Trophoblast cell (in vitro differentiated cells and primary cell): ENCODE measurements around the gene UBQLNL. TPM values are rescaled to one million over a fixed set of nuclear protein-coding genes. Genes with fewer than 3 reads are reported as not detected.

Experiments
- DNase-seq, 2 donors: peaks; one replicate each; pipeline ENCODE4 v3.0.0-alpha.2; 2016
- H2AFZ ChIP-seq: 2 replicates; pipeline ENCODE4 v1.6.1; 2013; ENCODE audit warnings: low read length, moderate library complexity, mild to moderate bottlenecking; ENCODE audit not compliant: insufficient read depth, poor library complexity
- H2AK5ac ChIP-seq: 2 replicates; pipeline ENCODE4 v1.6.1; 2013; ENCODE audit warnings: mild to moderate bottlenecking, low read length
- H2BK120ac ChIP-seq: 2 replicates; pipeline ENCODE4 v1.6.1; 2013; ENCODE audit warnings: low read length, mild to moderate bottlenecking, moderate library complexity; ENCODE audit not compliant: insufficient read depth, poor library complexity
- H2BK12ac ChIP-seq: 2 replicates; pipeline ENCODE4 v1.6.1; 2013; ENCODE audit warnings: mild to moderate bottlenecking, low read length, moderate library complexity
- H2BK5ac ChIP-seq: 2 replicates; pipeline ENCODE4 v1.6.1; 2013; ENCODE audit warnings: low read length, low read depth, moderate library complexity, mild to moderate bottlenecking; ENCODE audit not compliant: poor library complexity
- H3K14ac ChIP-seq: 2 replicates; pipeline ENCODE4 v1.6.1; 2013; ENCODE audit warnings: mild to moderate bottlenecking, low read length
- H3K18ac ChIP-seq: 2 replicates; pipeline ENCODE4 v1.6.1; 2013; ENCODE audit warnings: mild to moderate bottlenecking, low read length
- H3K23ac ChIP-seq: 2 replicates; pipeline ENCODE4 v1.6.1; 2013; ENCODE audit warnings: low read length
- H3K27ac ChIP-seq: 2 replicates; pipeline ENCODE4 v1.5.1; 2013; ENCODE audit warnings: low read depth, mild to moderate bottlenecking, inconsistent platforms, low read length, moderate library complexity
- H3K27me3 ChIP-seq: 2 replicates; pipeline ENCODE4 v1.6.1; 2013; ENCODE audit warnings: inconsistent platforms, mild to moderate bottlenecking, low read length, moderate library complexity; ENCODE audit not compliant: insufficient read depth
- H3K36me3 ChIP-seq, 2 experiments: 1 replicate in 1 of 2; 2 replicates in 1 of 2; pipeline ENCODE4 v1.6.1; 2013; ENCODE audit warnings: low read length in 2 of 2, mild to moderate bottlenecking in 2 of 2, moderate library complexity in 1 of 2; ENCODE audit not compliant: insufficient read depth in 2 of 2, control insufficient read depth in 1 of 2
- H3K4ac ChIP-seq: 2 replicates; pipeline ENCODE4 v1.6.1; 2013; ENCODE audit warnings: low read depth, mild to moderate bottlenecking, low read length, moderate library complexity
- H3K4me1 ChIP-seq, 2 experiments: 1 replicate in 1 of 2; 2 replicates in 1 of 2; pipeline ENCODE4 v1.6.1; 2013; ENCODE audit warnings: low read length in 2 of 2, mild to moderate bottlenecking in 2 of 2, moderate library complexity in 1 of 2; ENCODE audit not compliant: insufficient read depth in 2 of 2, control insufficient read depth in 1 of 2
- H3K4me2 ChIP-seq: 2 replicates; pipeline ENCODE4 v1.6.1; 2013; ENCODE audit warnings: inconsistent platforms, mild to moderate bottlenecking, low read length, moderate library complexity
- H3K4me3 ChIP-seq: 2 replicates; pipeline ENCODE4 v1.5.1; 2013; ENCODE audit warnings: mild to moderate bottlenecking, low read depth, low read length, inconsistent platforms
- H3K79me1 ChIP-seq: one replicate; pipeline ENCODE4 v1.6.1; 2013; ENCODE audit warnings: low read length
- H3K79me2 ChIP-seq: 2 replicates; pipeline ENCODE4 v1.6.1; 2013; ENCODE audit warnings: low read length, mild to moderate bottlenecking; ENCODE audit not compliant: control insufficient read depth, insufficient read depth, poor library complexity
- H3K9ac ChIP-seq: 2 replicates; pipeline ENCODE4 v1.6.1; 2013; ENCODE audit warnings: mild to moderate bottlenecking, low read length
- H3K9me3 ChIP-seq: 2 replicates; pipeline ENCODE4 v1.6.1; 2013; ENCODE audit warnings: low read depth, mild to moderate bottlenecking, control low read depth, inconsistent platforms, low read length; ENCODE audit not compliant: insufficient read depth
- H4K12ac ChIP-seq: 2 replicates; pipeline ENCODE4 v1.6.1; 2013; ENCODE audit warnings: low read depth, mild to moderate bottlenecking, low read length, moderate library complexity
- H4K8ac ChIP-seq: 2 replicates; pipeline ENCODE4 v1.6.1; 2013; ENCODE audit warnings: low read depth, mild to moderate bottlenecking, low read length, moderate library complexity
- H4K91ac ChIP-seq: one replicate; pipeline ENCODE4 v1.6.1; 2013; ENCODE audit warnings: low read depth, mild to moderate bottlenecking, low read length, moderate library complexity
- WGBS: extraction: QIAGEN DNeasy Blood & Tissue Kit; methylation state at CpG from one replicate; pipeline ENCODE4 v1.1.7; 2013; ENCODE audit warnings: missing lambda C conversion rate; ENCODE audit not compliant: insufficient read length, insufficient coverage; ENCODE audit errors: extremely low coverage; 5-methylcytosine and 5-hydroxymethylcytosine counted together
- polyA plus RNA-seq: library from polyadenylated mRNA; stranded (reverse); fragments of 200-250 nt; gene quantifications from 2 replicates; pipeline ENCODE4 v1.2.3, GENCODE V29; 2013

The UBQLNL gene
- 0.04 and 0.07 TPM in 2 replicates for polyA plus RNA-seq

GRCh38 chr11:5516599-5516998 lies at the start of gene UBQLNL:
TSS of gene UBQLNL (minus strand) at chr11:5516699. CDS start at chr11:5516441, 258 bp downstream.
- no peak within 1 kb of the TSS for H4K12ac ChIP-seq
- H4K91ac ChIP-seq = no peak within 1 kb of the TSS
- H3K36me3 ChIP-seq = no peaks in the 10 kb centered on the region
- H2BK12ac ChIP-seq = no peak within 1 kb of the TSS
- H3K9ac ChIP-seq = no peak within 1 kb of the TSS
- no peaks in the 10 kb centered on the region for H3K79me1 ChIP-seq
- no peak within 1 kb of the TSS for H3K4me3 ChIP-seq
- H3K27me3 ChIP-seq = no peaks in the 10 kb centered on the region
- H3K14ac ChIP-seq = no peak within 1 kb of the TSS
- DNase-seq = no peak
- no peak within 1 kb of the TSS for H3K23ac ChIP-seq
- H3K4me1 ChIP-seq = no peaks in the 10 kb centered on the region
- H3K79me2 ChIP-seq = no peaks in the 10 kb centered on the region
- WGBS = no CpG with 5 or more reads among the region's 2 CpGs
- H2AFZ ChIP-seq = no peak within 1 kb of the TSS
- no peak within 1 kb of the TSS for H3K4me2 ChIP-seq
- H2BK5ac ChIP-seq = no peak within 1 kb of the TSS
- H3K18ac ChIP-seq = no peak within 1 kb of the TSS
- no peak within 1 kb of the TSS for H3K27ac ChIP-seq
- H3K9me3 ChIP-seq = no peaks in the 10 kb centered on the region
- H4K8ac ChIP-seq = no peak within 1 kb of the TSS
- no peak within 1 kb of the TSS for H2AK5ac ChIP-seq
- no peak within 1 kb of the TSS for H3K4ac ChIP-seq
- no peak within 1 kb of the TSS for H2BK120ac ChIP-seq

- H3K27ac ChIP-seq = no peak overlapping the region
- no peaks in the 10 kb centered on the region for H3K36me3 ChIP-seq
- H3K14ac ChIP-seq = no peak overlapping the region
- WGBS = no CpG with 5 or more reads among the region's 1 CpG
- DNase-seq = peak in 1 of 2 donors; percentile 47
- no peaks in the 10 kb centered on the region for H3K4me1 ChIP-seq
- H4K12ac ChIP-seq = no peak overlapping the region
- H2BK12ac ChIP-seq = no peak overlapping the region
- H2AFZ ChIP-seq = no peak overlapping the region
- no peak overlapping the region for H2BK5ac ChIP-seq
- H4K91ac ChIP-seq = no peak overlapping the region
- H3K79me1 ChIP-seq = no peaks in the 10 kb centered on the region
- H2BK120ac ChIP-seq = no peak overlapping the region
- H3K9ac ChIP-seq = no peak overlapping the region
- no peaks in the 10 kb centered on the region for H3K9me3 ChIP-seq
- H3K18ac ChIP-seq = no peak overlapping the region
- no peak overlapping the region for H3K4me3 ChIP-seq
- no peak overlapping the region for H3K4ac ChIP-seq
- no peak overlapping the region for H3K23ac ChIP-seq
- no peaks in the 10 kb centered on the region for H3K79me2 ChIP-seq
- no peak overlapping the region for H2AK5ac ChIP-seq
- no peaks in the 10 kb centered on the region for H3K27me3 ChIP-seq
- no peak overlapping the region for H4K8ac ChIP-seq
- H3K4me2 ChIP-seq = no peak overlapping the region
Measured at GRCh38 chr11:5564259-5565019, 47.9 kb upstream of the UBQLNL start.

- H3K27ac ChIP-seq = no peak overlapping the region
- WGBS = no CpG with 5 or more reads among the region's 3 CpGs
- no peak overlapping the region for H2BK12ac ChIP-seq
- no peak overlapping the region for H3K4ac ChIP-seq
- no peaks in the 10 kb centered on the region for H3K9me3 ChIP-seq
- no peak overlapping the region for H3K4me2 ChIP-seq
- no peak overlapping the region for H4K8ac ChIP-seq
- no peaks in the 10 kb centered on the region for H3K36me3 ChIP-seq
- H3K4me3 ChIP-seq = no peak overlapping the region
- no peaks in the 10 kb centered on the region for H3K79me2 ChIP-seq
- no peak overlapping the region for H4K12ac ChIP-seq
- H3K4me1 ChIP-seq = no peaks in the 10 kb centered on the region
- H2BK120ac ChIP-seq = no peak overlapping the region
- DNase-seq = peak in 1 of 2 donors; percentile 12
- H2AFZ ChIP-seq = no peak overlapping the region
- no peak overlapping the region for H3K14ac ChIP-seq
- no peak overlapping the region for H2BK5ac ChIP-seq
- no peak overlapping the region for H3K23ac ChIP-seq
- no peak overlapping the region for H4K91ac ChIP-seq
- no peak overlapping the region for H2AK5ac ChIP-seq
- no peaks in the 10 kb centered on the region for H3K79me1 ChIP-seq
- no peak overlapping the region for H3K9ac ChIP-seq
- H3K27me3 ChIP-seq = no peaks in the 10 kb centered on the region
- H3K18ac ChIP-seq = no peak overlapping the region
Measured at GRCh38 chr11:5557751-5558150, 41.3 kb upstream of the UBQLNL start.

GRCh38 chr11:5556596-5557188 lies 40.2 kb upstream of the UBQLNL start:
- H2BK120ac ChIP-seq = no peak overlapping the region
- H2AFZ ChIP-seq = no peak overlapping the region
- no peaks in the 10 kb centered on the region for H3K9me3 ChIP-seq
- no peak for DNase-seq
- H4K91ac ChIP-seq = no peak overlapping the region
- H2BK12ac ChIP-seq = no peak overlapping the region
- H3K9ac ChIP-seq = no peak overlapping the region
- no peak overlapping the region for H4K8ac ChIP-seq
- no peak overlapping the region for H3K18ac ChIP-seq
- H3K4me2 ChIP-seq = no peak overlapping the region
- no peak overlapping the region for H3K27ac ChIP-seq
- no peak overlapping the region for H3K4me3 ChIP-seq
- no peaks in the 10 kb centered on the region for H3K79me1 ChIP-seq
- no peak overlapping the region for H3K23ac ChIP-seq
- H3K14ac ChIP-seq = no peak overlapping the region
- H3K27me3 ChIP-seq = no peaks in the 10 kb centered on the region
- H2AK5ac ChIP-seq = no peak overlapping the region
- no peaks in the 10 kb centered on the region for H3K4me1 ChIP-seq
- H4K12ac ChIP-seq = no peak overlapping the region
- no peaks in the 10 kb centered on the region for H3K79me2 ChIP-seq
- no peak overlapping the region for H2BK5ac ChIP-seq
- H3K36me3 ChIP-seq = no peaks in the 10 kb centered on the region
- H3K4ac ChIP-seq = no peak overlapping the region
- WGBS = no CpG with 5 or more reads among the region's 3 CpGs
